GM13977 (cell line): ENCODE measurements around the gene PIK3R5.

Experiments
- DNase-seq: peaks from one replicate; pipeline ENCODE4 v3.0.0; 2012; ENCODE audit warnings: low spot score
- CTCF ChIP-seq: IDR thresholded peaks from 2 replicates; pipeline ENCODE4 v1.5.1; 2012; ENCODE audit warnings: mild to moderate bottlenecking, control low read depth; ENCODE audit not compliant: insufficient read depth; ENCODE audit errors: extremely low read depth, missing control alignments
- in situ Hi-C: fragments of 300-500 bp; cut with MboI; formaldehyde crosslinking; loops from one replicate; pipeline ENCODE4 v1.12.0; 2022; ENCODE audit warnings: low sequenced_read_pairs, low pct_unique_long_range_greater_than_20kb, mixed read lengths, inconsistent platforms; ENCODE audit not compliant: unreplicated experiment

Gene PIK3R5

GRCh38 chr17:8865385-8865784 lies 100.1 kb downstream of the PIK3R5 start:
- no peak for DNase-seq
- in situ Hi-C loops = no loop called here
- TF ChIP-seq CTCF = no peak

GRCh38 chr17:8862213-8863056 lies 103.1 kb downstream of the PIK3R5 start:
- DNase-seq = no peak
- no peak for TF ChIP-seq CTCF
- in situ Hi-C loops = no loop called here

GRCh38 chr17:8861495-8862181 lies 103.9 kb downstream of the PIK3R5 start:
- in situ Hi-C loops = no loop called here
- DNase-seq = no peak
- TF ChIP-seq CTCF = no peak

- TF ChIP-seq CTCF = no peak
- in situ Hi-C loops = no loop called here
- no peak for DNase-seq
Measured at GRCh38 chr17:8859804-8860430, 105.6 kb downstream of the PIK3R5 start.

- TF ChIP-seq CTCF = no peak
- DNase-seq = no peak
- in situ Hi-C loops = no loop called here
Measured at GRCh38 chr17:8859027-8859803, 106.3 kb downstream of the PIK3R5 start.

GRCh38 chr17:8857919-8858318 lies 107.6 kb downstream of the PIK3R5 start:
- no peak for TF ChIP-seq CTCF
- in situ Hi-C loops = no loop called here
- DNase-seq = no peak
